Measurements from ENCODE around the gene HS6ST2.
A peak's percentile ranks its signal among the peaks of the same experiment; 100 is the strongest.

The HS6ST2 gene

GRCh38 chrX:132909643-132910042 is 48.8 kb downstream of the HS6ST2 start:
- CTCF ChIA-PET, result interaction anchor here (0.6 to 1.5 kb wide), 6 partner anchors 15 to 75 kb away, joined by 3 to 4 read pairs (median 4); no protein-coding TSS in a partner anchor
- H3K27ac ChIP-seq (ENCODE audit: extremely low read depth, low read depth, low read length), result no peak overlapping the region
- no peak overlapping the region for H3K4me3 ChIP-seq (ENCODE audit: low read depth, low read length)
- H3K9me3 ChIP-seq (ENCODE audit: control insufficient read depth, insufficient read depth, low read depth, low read length), result no peaks in the 10 kb centered on the region; the same call in 1 of the 2 replicates
- POLR2A ChIA-PET, result interaction anchor here (0.6 to 0.8 kb wide), 2 partner anchors 33 to 277 kb away, joined by 3 to 5 read pairs; no protein-coding TSS in a partner anchor
- peaks cover 7% of the 10 kb centered on the region; the same call in 1 of the 2 replicates for H3K4me1 ChIP-seq (ENCODE audit: control insufficient read depth, insufficient read depth, low read length)
- H3K36me3 ChIP-seq (ENCODE audit: control insufficient read depth in 2 of 2, insufficient read depth in 1 of 2, low read length in 2 of 2), result no peaks in the 10 kb centered on the region
- TF ChIP-seq ZNF394 (tag by site-specific recombination; IDR thresholded peaks at IDR 0.05; ENCODE audit: borderline replicate concordance), result peak; percentile 56; the same call in 1 of the 2 replicates
- TF ChIP-seq ZNF791 (tag by site-specific recombination; IDR thresholded peaks at IDR 0.05), result no peak
- TF ChIP-seq IKZF3 (tag by site-specific recombination; IDR thresholded peaks at IDR 0.05), result peak; percentile 79
- no peak for TF ChIP-seq ZNF311 (tag by site-specific recombination; IDR thresholded peaks at IDR 0.05; ENCODE audit: borderline replicate concordance)
- peak; percentile 87 for TF ChIP-seq ZNF366 (tag by site-specific recombination; conservative IDR thresholded peaks at IDR 0.05)
- no peak for TF ChIP-seq ZNF560 (tag by site-specific recombination; IDR thresholded peaks at IDR 0.05; ENCODE audit: borderline replicate concordance)
- no peak for TF ChIP-seq ZBTB17 (tag by site-specific recombination; IDR thresholded peaks at IDR 0.05)
- TF ChIP-seq BCL6B (tag by site-specific recombination; IDR thresholded peaks at IDR 0.05), result no peak
- peak; percentile 51; the same call in 1 of the 2 replicates for TF ChIP-seq GLI2 (tag by site-specific recombination; IDR thresholded peaks at IDR 0.05; ENCODE audit: borderline replicate concordance, low read depth)
- TF ChIP-seq HIC1 (tag by site-specific recombination; IDR thresholded peaks at IDR 0.05), result peak; percentile 59; the same call in 1 of the 2 replicates
- 0 out of 2 replicates have a peak, but pooled peaks have one; percentile 36 for TF ChIP-seq ZNF580 (tag by site-specific recombination; IDR thresholded peaks at IDR 0.05)
- TF ChIP-seq KLF16 (tag by site-specific recombination; IDR thresholded peaks at IDR 0.05), result no peak
- peak; percentile 63; the same call in 1 of the 2 replicates for TF ChIP-seq OSR2 (tag by site-specific recombination; IDR thresholded peaks at IDR 0.05)
- TF ChIP-seq ZNF654 (tag by site-specific recombination; IDR thresholded peaks at IDR 0.05; ENCODE audit: low read depth), result no peak
- TF ChIP-seq YY2 (tag by site-specific recombination; IDR thresholded peaks at IDR 0.05), result no peak
- no peak for TF ChIP-seq ZNF416 (tag by site-specific recombination; IDR thresholded peaks at IDR 0.05)
- peak; percentile 63 for TF ChIP-seq ZNF24 (tag by site-specific recombination; IDR thresholded peaks at IDR 0.05)
- TF ChIP-seq ZNF518A (tag by site-specific recombination; conservative IDR thresholded peaks at IDR 0.05; ENCODE audit: low read depth), result peak; percentile 48; the same call in 1 of the 2 replicates
- TF ChIP-seq ZXDB (tag by site-specific recombination; IDR thresholded peaks at IDR 0.05), result peak; percentile 59
- peak; percentile 51; the same call in 1 of the 2 replicates for TF ChIP-seq ZNF639 (tag by site-specific recombination; IDR thresholded peaks at IDR 0.05)
- peak; percentile 71 for TF ChIP-seq SP7 (tag by site-specific recombination; IDR thresholded peaks at IDR 0.05)
- TF ChIP-seq ZNF292 (tag by site-specific recombination; IDR thresholded peaks at IDR 0.05; ENCODE audit: borderline replicate concordance, low read depth), result no peak
- no peak for TF ChIP-seq ZFP41 (tag by site-specific recombination; IDR thresholded peaks at IDR 0.05; ENCODE audit: borderline replicate concordance)
- TF ChIP-seq ATF2 (tag by site-specific recombination; IDR thresholded peaks at IDR 0.05; ENCODE audit: low read depth), result peak; percentile 87
